ENCODE results near the gene SLC6A3.

DNA sequence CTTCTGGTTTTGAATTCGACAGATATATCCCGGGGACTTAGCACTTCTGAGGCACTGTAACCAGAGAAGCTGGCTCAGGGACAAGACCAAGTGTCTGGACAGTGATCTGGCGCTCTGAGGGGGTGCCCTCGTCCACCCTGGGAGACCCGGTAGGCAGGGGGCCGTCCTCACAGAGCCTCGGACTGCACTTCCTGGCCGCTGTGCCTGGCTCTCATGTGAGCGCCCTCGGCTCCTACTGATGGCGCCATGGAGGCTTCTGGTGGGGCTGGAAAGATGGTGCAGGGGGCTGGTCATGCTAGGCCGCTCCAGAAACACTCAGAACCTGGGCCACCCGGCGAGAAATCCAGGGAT is 18.8 kb upstream of the SLC6A3 start:
- TF ChIP-seq, protein P1, sequence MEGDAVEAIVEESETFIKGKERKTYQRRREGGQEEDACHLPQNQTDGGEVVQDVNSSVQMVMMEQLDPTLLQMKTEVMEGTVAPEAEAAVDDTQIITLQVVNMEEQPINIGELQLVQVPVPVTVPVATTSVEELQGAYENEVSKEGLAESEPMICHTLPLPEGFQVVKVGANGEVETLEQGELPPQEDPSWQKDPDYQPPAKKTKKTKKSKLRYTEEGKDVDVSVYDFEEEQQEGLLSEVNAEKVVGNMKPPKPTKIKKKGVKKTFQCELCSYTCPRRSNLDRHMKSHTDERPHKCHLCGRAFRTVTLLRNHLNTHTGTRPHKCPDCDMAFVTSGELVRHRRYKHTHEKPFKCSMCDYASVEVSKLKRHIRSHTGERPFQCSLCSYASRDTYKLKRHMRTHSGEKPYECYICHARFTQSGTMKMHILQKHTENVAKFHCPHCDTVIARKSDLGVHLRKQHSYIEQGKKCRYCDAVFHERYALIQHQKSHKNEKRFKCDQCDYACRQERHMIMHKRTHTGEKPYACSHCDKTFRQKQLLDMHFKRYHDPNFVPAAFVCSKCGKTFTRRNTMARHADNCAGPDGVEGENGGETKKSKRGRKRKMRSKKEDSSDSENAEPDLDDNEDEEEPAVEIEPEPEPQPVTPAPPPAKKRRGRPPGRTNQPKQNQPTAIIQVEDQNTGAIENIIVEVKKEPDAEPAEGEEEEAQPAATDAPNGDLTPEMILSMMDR (conservative IDR thresholded peaks at IDR 0.05 in 1 of 2, IDR thresholded peaks at IDR 0.05 in 1 of 2; ENCODE audit: low read depth in 1 of 2, low read length in 2 of 2) = no peak
- no peak for TF ChIP-seq EZH2 (IDR thresholded peaks at IDR 0.05; ENCODE audit: low read length, missing control alignments)

All from fibroblast of lung (primary cell).